CD4-positive, CD25-positive, alpha-beta regulatory T cell (primary cell): Measurements from ENCODE around the gene ATG4B. TPM values are rescaled to one million over a fixed set of nuclear protein-coding genes. Genes with fewer than 3 reads are reported as not detected.
A peak's percentile ranks its signal among the peaks of the same experiment; 100 is the strongest.

Experiments used
- ATAC-seq, 2 donors: fragments of 150-1000 bp; cut with Tn5 transposase; one replicate each; pipeline ENCODE4 v1.10.0; 2021; ENCODE audit warnings: low read depth in 2 of 2, moderate number of reproducible peaks in 2 of 2, moderate library complexity in 1 of 2
- DNase-seq, 3 donors: peaks; one replicate each; pipeline versions ENCODE4 v3.0.0 to v3.0.0-alpha.2; 2012 to 2022; ENCODE audit warnings: mixed read lengths in 1 of 3
- H3K27ac ChIP-seq: one replicate; pipeline ENCODE4 v1.7.0; 2013; ENCODE audit warnings: mild to moderate bottlenecking, low read length; ENCODE audit not compliant: insufficient read depth, poor library complexity, severe bottlenecking
- H3K27me3 ChIP-seq: one replicate; pipeline ENCODE4 v1.7.0; 2013; ENCODE audit warnings: low read length; ENCODE audit not compliant: control insufficient read depth, insufficient read depth
- H3K36me3 ChIP-seq: one replicate; pipeline ENCODE4 v1.7.0; 2013; ENCODE audit warnings: mild to moderate bottlenecking, low read length, moderate library complexity; ENCODE audit not compliant: control insufficient read depth, insufficient read depth
- H3K4me1 ChIP-seq: 2 replicates; pipeline ENCODE4 v1.7.0; 2013; ENCODE audit warnings: mild to moderate bottlenecking, low read length; ENCODE audit not compliant: insufficient read depth, control insufficient read depth, poor library complexity, severe bottlenecking
- H3K4me3 ChIP-seq: one replicate; pipeline ENCODE4 v1.7.0; 2013; ENCODE audit warnings: low read depth, mild to moderate bottlenecking, low read length, moderate library complexity
- H3K9me3 ChIP-seq, 2 experiments: 1 replicate in 1 of 2; 2 replicates in 1 of 2; pipeline ENCODE4 v1.7.0; 2013; ENCODE audit warnings: low read length in 2 of 2, mild to moderate bottlenecking in 1 of 2, moderate library complexity in 1 of 2; ENCODE audit not compliant: control insufficient read depth in 2 of 2
- H3K27ac Mint-ChIP-seq, 3 donors: one replicate each; pipeline ENCODE4 v1.8.0; 2020 to 2022; ENCODE audit warnings: mild to moderate bottlenecking in 3 of 3, mixed read lengths in 3 of 3, moderate library complexity in 2 of 3
- H3K27me3 Mint-ChIP-seq: one replicate; pipeline ENCODE4 v1.8.0; 2022; ENCODE audit warnings: mild to moderate bottlenecking, mixed read lengths
- H3K36me3 Mint-ChIP-seq: one replicate; pipeline ENCODE4 v1.8.0; 2020; ENCODE audit warnings: mixed read lengths
- H3K4me1 Mint-ChIP-seq, 4 donors: one replicate each; pipeline ENCODE4 v1.8.0; 2020 to 2022; ENCODE audit warnings: mixed read lengths in 4 of 4, mild to moderate bottlenecking in 1 of 4
- H3K4me3 Mint-ChIP-seq, 4 donors: one replicate each; pipeline ENCODE4 v1.8.0; 2020 to 2022; ENCODE audit warnings: mild to moderate bottlenecking in 4 of 4, mixed read lengths in 4 of 4, moderate library complexity in 3 of 4
- H3K9me3 Mint-ChIP-seq, 7 donors: one replicate each; pipeline ENCODE4 v1.8.0; 2020 to 2022; ENCODE audit warnings: mixed read lengths in 7 of 7, mild to moderate bottlenecking in 3 of 7, moderate library complexity in 2 of 7
- polyA plus RNA-seq, 4 donors: library from polyadenylated mRNA; unstranded; fragments of 300-500 nt; fragmentation: Illumina TruSeq; gene quantifications; one replicate each; pipeline ENCODE4 v1.2.3, GENCODE V29; 2021
- total RNA-seq: library from RNA; stranded (reverse); gene quantifications from one replicate; pipeline ENCODE4 v1.2.3, GENCODE V29; 2022

The ATG4B gene
- total and polyA plus RNA-seq, 5 donors from 2014 or later = 43.7 to 158 (median 56.8) TPM

DNA sequence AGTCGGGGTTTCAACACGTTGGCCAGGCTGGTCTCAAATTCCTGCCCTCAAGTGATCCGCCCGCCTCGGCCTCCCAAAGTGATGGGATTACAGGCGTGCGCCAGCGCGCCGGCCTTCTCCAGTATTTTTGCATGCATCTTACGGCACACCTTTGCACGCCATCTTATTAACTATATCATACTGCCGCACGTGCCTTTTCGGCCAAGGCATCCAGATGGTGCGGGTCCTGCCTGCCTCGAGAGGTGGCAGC is 63.6 kb downstream of the ATG4B start:
- Histone ChIP-seq H3K4me1 (peaks cover 16% of the 10 kb centered on the region), H3K27me3 (no peaks in the 10 kb centered on the region), H3K36me3 (peaks cover 11% of the 10 kb centered on the region), H3K9me3 (no peaks in the 10 kb centered on the region), H3K27ac (peak overlapping the region; percentile 90), H3K4me3 (no peak overlapping the region)
- DNase-seq = no peak
- Mint-ChIP-seq H3K27ac (peak overlapping the region; percentile 78 to 94 (median 88)), H3K4me1 (peaks cover 0 to 30% (median 15%) of the 10 kb centered on the region in 4 donors), H3K36me3 (peaks cover 6% of the 10 kb centered on the region), H3K4me3 (peak overlapping the region; percentile 90 to 99 (median 94)), H3K27me3 (peaks cover 4% of the 10 kb centered on the region), H3K9me3 (peaks cover 0 to 2% (median 0%) of the 10 kb centered on the region in 7 donors)
- no peak for ATAC-seq

GRCh38 chr2:241701399-241702154 is 64.1 kb downstream of the ATG4B start, which contains the start of gene ING5:
TSS of gene ING5 (plus strand) at chr2:241702039. CDS start at chr2:241702066, 27 bp downstream.
- peak; percentile 73 for ATAC-seq

DNA sequence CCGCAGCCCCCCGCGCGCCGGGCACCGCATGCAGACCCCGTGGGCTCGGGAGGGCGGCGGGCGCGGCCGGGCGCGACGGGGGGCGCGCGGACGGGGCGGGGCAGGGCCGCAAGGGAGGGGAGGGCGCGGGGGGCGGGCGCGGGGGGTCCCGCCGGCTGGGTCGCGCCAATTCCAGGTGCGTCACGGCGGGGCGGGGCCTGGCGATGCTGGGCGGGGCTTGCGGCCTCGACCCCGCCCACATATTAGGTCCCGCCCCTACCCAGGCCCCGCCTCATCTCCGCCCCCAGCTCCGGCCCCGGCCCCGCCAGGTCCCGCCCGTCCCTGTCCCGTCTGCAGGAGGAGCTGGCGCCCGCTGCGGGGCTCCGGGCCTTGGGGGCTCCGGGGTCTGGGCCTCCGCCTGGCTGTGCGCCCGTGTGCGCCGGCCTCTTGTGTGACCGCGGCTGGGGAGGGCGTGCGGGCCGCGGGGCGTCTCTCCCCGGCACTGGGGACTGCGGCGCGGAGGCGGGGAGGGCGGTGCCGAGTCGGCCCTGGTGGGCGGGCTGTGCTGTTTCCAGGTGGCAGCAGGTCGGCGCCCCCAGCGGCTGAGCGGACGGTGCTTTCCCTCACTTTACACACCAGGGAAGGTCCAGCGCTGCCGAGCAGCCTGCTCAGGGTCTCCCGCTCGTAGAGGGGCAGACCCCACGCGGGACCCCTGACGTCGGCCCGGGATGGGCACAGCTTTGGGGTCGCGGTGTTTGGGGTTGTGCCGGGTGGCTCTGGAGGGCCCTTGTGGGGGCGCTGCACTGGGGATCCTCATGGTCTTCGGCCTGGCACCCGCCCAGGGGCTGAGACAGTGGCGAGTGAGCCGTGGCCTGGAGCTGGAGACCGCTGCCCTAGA is 64.9 kb downstream of the ATG4B start:
- Mint-ChIP-seq H3K9me3 (peaks cover 0 to 2% (median 0%) of the 10 kb centered on the region in 7 donors), H3K4me1 (peaks cover 0 to 30% (median 16%) of the 10 kb centered on the region in 4 donors), H3K27me3 (peaks cover 4% of the 10 kb centered on the region), H3K36me3 (peaks cover 16% of the 10 kb centered on the region), H3K27ac (peak overlapping the region in 2 of 3 donors; percentile 83 to 86), H3K4me3 (peak overlapping the region; percentile 84 to 95 (median 90))
- Histone ChIP-seq H3K4me1 (peaks cover 16% of the 10 kb centered on the region), H3K4me3 (peak overlapping the region; percentile 57), H3K27me3 (no peaks in the 10 kb centered on the region), H3K27ac (peak overlapping the region; percentile 90), H3K36me3 (peaks cover 23% of the 10 kb centered on the region), H3K9me3 (no peaks in the 10 kb centered on the region)
- ATAC-seq (peak; percentile 68 to 69), DNase-seq (peak; percentile 82 to 92 (median 87))

More at GRCh38 chr2:241701399-241702154, 64.1 kb downstream of the ATG4B start, which contains the start of gene ING5:
- Histone ChIP-seq H3K27me3 (no peaks in the 10 kb centered on the region), H3K9me3 (no peaks in the 10 kb centered on the region), H3K4me3 (peak within 1 kb of the TSS; percentile 57), H3K36me3 (peaks cover 15% of the 10 kb centered on the region), H3K4me1 (peaks cover 16% of the 10 kb centered on the region), H3K27ac (peak within 1 kb of the TSS; percentile 90)
- Mint-ChIP-seq H3K27me3 (peaks cover 4% of the 10 kb centered on the region), H3K4me3 (peak within 1 kb of the TSS; percentile 90 to 99 (median 94)), H3K9me3 (peaks cover 0 to 2% (median 0%) of the 10 kb centered on the region in 7 donors), H3K36me3 (peaks cover 10% of the 10 kb centered on the region), H3K4me1 (peaks cover 0 to 30% (median 16%) of the 10 kb centered on the region in 4 donors), H3K27ac (peak within 1 kb of the TSS; percentile 86 to 94 (median 88))
- DNase-seq = peak; percentile 92 to 96 (median 95)

GRCh38 chr2:241703032-241703604 is 65.6 kb downstream of the ATG4B start:
- ATAC-seq = no peak
- no peak for DNase-seq
- Mint-ChIP-seq H3K4me3 (peak overlapping the region; percentile 84 to 95 (median 90)), H3K36me3 (peaks cover 16% of the 10 kb centered on the region), H3K27ac (peak overlapping the region; percentile 5 to 86 (median 83)), H3K9me3 (peaks cover 0 to 2% (median 0%) of the 10 kb centered on the region in 7 donors), H3K27me3 (peaks cover 4% of the 10 kb centered on the region), H3K4me1 (peaks cover 0 to 30% (median 16%) of the 10 kb centered on the region in 4 donors)
- H3K27ac ChIP-seq = peak overlapping the region; percentile 76
- peaks cover 30% of the 10 kb centered on the region for H3K36me3 ChIP-seq
- H3K4me3 ChIP-seq = peak overlapping the region; percentile 57
- H3K27me3 ChIP-seq = no peaks in the 10 kb centered on the region
- peaks cover 16% of the 10 kb centered on the region for H3K4me1 ChIP-seq
- no peaks in the 10 kb centered on the region for H3K9me3 ChIP-seq

GRCh38 chr2:241706537-241706936 is 69.0 kb downstream of the ATG4B start:
- no peak for DNase-seq
- Histone ChIP-seq H3K4me1 (peaks cover 9% of the 10 kb centered on the region), H3K27ac (no peak overlapping the region), H3K36me3 (peaks cover 55% of the 10 kb centered on the region), H3K4me3 (no peak overlapping the region), H3K27me3 (no peaks in the 10 kb centered on the region), H3K9me3 (no peaks in the 10 kb centered on the region)
- Mint-ChIP-seq H3K27ac (no peak overlapping the region), H3K4me1 (peaks cover 0 to 21% (median 12%) of the 10 kb centered on the region in 4 donors), H3K4me3 (peak overlapping the region in 2 of 4 donors; percentile 27 to 75), H3K36me3 (peaks cover 33% of the 10 kb centered on the region), H3K9me3 (peaks cover 0 to 2% (median 0%) of the 10 kb centered on the region in 7 donors), H3K27me3 (peaks cover 4% of the 10 kb centered on the region)
- no peak for ATAC-seq

- H3K27ac ChIP-seq = no peak overlapping the region
- H3K36me3 ChIP-seq = peaks cover 73% of the 10 kb centered on the region
- no peaks in the 10 kb centered on the region for H3K9me3 ChIP-seq
- Mint-ChIP-seq H3K4me3 (peak overlapping the region in 2 of 4 donors; percentile 16 to 75), H3K27me3 (no peaks in the 10 kb centered on the region), H3K27ac (peak overlapping the region in 1 of 3 donors; percentile 24), H3K4me1 (peaks cover 0 to 10% (median 6%) of the 10 kb centered on the region in 4 donors), H3K36me3 (peaks cover 43% of the 10 kb centered on the region), H3K9me3 (peaks cover 0 to 2% (median 0%) of the 10 kb centered on the region in 7 donors)
- no peaks in the 10 kb centered on the region for H3K4me1 ChIP-seq
- H3K27me3 ChIP-seq = no peaks in the 10 kb centered on the region
- no peak for DNase-seq
- no peak for ATAC-seq
- no peak overlapping the region for H3K4me3 ChIP-seq
These were observed 71.4 kb downstream of the ATG4B start for GRCh38 chr2:241708879-241709278.

DNA sequence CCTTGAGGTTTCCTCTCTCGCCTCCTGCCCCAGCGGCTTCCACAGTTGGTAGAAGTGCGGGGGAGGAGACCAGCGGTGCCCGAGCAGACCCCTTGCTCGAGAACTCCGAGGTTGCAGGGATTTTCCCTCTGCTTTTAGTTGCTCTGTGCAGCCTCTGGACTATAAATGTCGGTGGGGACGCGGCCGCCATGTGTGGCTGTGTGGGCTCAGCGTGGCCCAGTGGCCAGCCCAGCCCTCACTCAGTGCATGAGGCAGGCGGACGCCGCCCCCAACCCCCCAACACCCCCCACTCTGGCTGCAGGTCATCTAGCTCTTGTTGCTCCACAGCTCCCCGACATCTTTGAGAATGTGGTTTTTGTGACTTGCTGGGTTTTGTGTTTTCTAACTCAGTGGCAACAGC is 81.6 kb downstream of the ATG4B start:
- Histone ChIP-seq H3K4me1 (no peaks in the 10 kb centered on the region), H3K4me3 (no peak overlapping the region), H3K27ac (no peak overlapping the region), H3K27me3 (no peaks in the 10 kb centered on the region), H3K36me3 (peaks cover 52% of the 10 kb centered on the region), H3K9me3 (peaks cover 0 to 6% of the 10 kb centered on the region in 2 experiments)
- Mint-ChIP-seq H3K4me1 (peaks cover 0 to 4% (median 2%) of the 10 kb centered on the region in 4 donors), H3K27me3 (no peaks in the 10 kb centered on the region), H3K4me3 (no peak overlapping the region), H3K27ac (no peak overlapping the region), H3K36me3 (peaks cover 45% of the 10 kb centered on the region), H3K9me3 (peaks cover 0 to 2% (median 0%) of the 10 kb centered on the region in 7 donors)
- ATAC-seq (no peak), DNase-seq (no peak)
